ENCODE data around the gene PCDHGA1.
"Not testable (repeated sequence)": the region's sequence is repeated elsewhere in the genome, so short reads cannot be mapped to it uniquely, and the experiment has no call there.

PCDHGA1 gene

GRCh38 chr5:141382469-141383294 is 52.4 kb downstream of the PCDHGA1 start, which contains the start of gene PCDHGA7:
PCDHGA7 (plus strand) TSS chr5:141382742; CDS start chr5:141382900, 158 bp downstream.
- no peak for DNase-seq (ENCODE audit: low read depth in 2 of 2, low spot score in 1 of 2)

GRCh38 chr5:141383345-141383744 is 53.0 kb downstream of the PCDHGA1 start:
- no peak for DNase-seq (ENCODE audit: low read depth in 2 of 2, low spot score in 1 of 2)

GRCh38 chr5:141384471-141385267 is 54.4 kb downstream of the PCDHGA1 start:
- DNase-seq (ENCODE audit: low read depth in 2 of 2, low spot score in 1 of 2), result no peak

- DNase-seq (ENCODE audit: low read depth in 2 of 2, low spot score in 1 of 2), result not testable (repeated sequence)
These were observed 57.4 kb downstream of the PCDHGA1 start, which contains the start of gene PCDHGB4 for GRCh38 chr5:141387557-141388311. PCDHGB4 (plus strand) TSS chr5:141387698; CDS start chr5:141387885, 187 bp downstream.

GRCh38 chr5:141388661-141389060 is 58.3 kb downstream of the PCDHGA1 start:
- DNase-seq (ENCODE audit: low read depth in 2 of 2, low spot score in 1 of 2), result no peak

GRCh38 chr5:141389153-141390042 is 59.1 kb downstream of the PCDHGA1 start:
- DNase-seq (ENCODE audit: low read depth in 2 of 2, low spot score in 1 of 2), result no peak

GRCh38 chr5:141392429-141393198 is 62.3 kb downstream of the PCDHGA1 start, which contains the start of gene PCDHGA8:
PCDHGA8 (plus strand) TSS chr5:141392633; CDS start chr5:141392814, 181 bp downstream.
- DNase-seq (ENCODE audit: low read depth in 2 of 2, low spot score in 1 of 2), result no peak

- no peak for DNase-seq (ENCODE audit: low read depth in 2 of 2, low spot score in 1 of 2)
These were observed 63.0 kb downstream of the PCDHGA1 start for GRCh38 chr5:141393267-141393666.

- not testable (repeated sequence) for DNase-seq (ENCODE audit: low read depth in 2 of 2, low spot score in 1 of 2)
These were observed 64.3 kb downstream of the PCDHGA1 start for GRCh38 chr5:141394401-141395187.

- DNase-seq (ENCODE audit: low read depth in 2 of 2, low spot score in 1 of 2), result not testable (repeated sequence)
These were observed 67.6 kb downstream of the PCDHGA1 start, which contains the start of gene PCDHGB5 for GRCh38 chr5:141397756-141398551. PCDHGB5 (plus strand) TSS chr5:141397947; CDS start chr5:141398128, 181 bp downstream.

- DNase-seq (ENCODE audit: low read depth in 2 of 2, low spot score in 1 of 2), result no peak
These were observed 68.3 kb downstream of the PCDHGA1 start for GRCh38 chr5:141398608-141399007.

GRCh38 chr5:141399555-141400258 is 69.4 kb downstream of the PCDHGA1 start:
- DNase-seq (ENCODE audit: low read depth in 2 of 2, low spot score in 1 of 2), result no peak

- DNase-seq (ENCODE audit: low read depth in 2 of 2, low spot score in 1 of 2), result no peak
These were observed 72.4 kb downstream of the PCDHGA1 start, which contains the start of gene PCDHGA9 for GRCh38 chr5:141402553-141403243. PCDHGA9 (plus strand) TSS chr5:141402778; CDS start chr5:141402953, 175 bp downstream.

- no peak for DNase-seq (ENCODE audit: low read depth in 2 of 2, low spot score in 1 of 2)
These were observed 73.1 kb downstream of the PCDHGA1 start for GRCh38 chr5:141403387-141403786.

- DNase-seq (ENCODE audit: low read depth in 2 of 2, low spot score in 1 of 2), result not testable (repeated sequence)
These were observed 77.6 kb downstream of the PCDHGA1 start, which contains the start of gene PCDHGB6 for GRCh38 chr5:141407790-141408505. PCDHGB6 (plus strand) TSS chr5:141408021; CDS start chr5:141408203, 182 bp downstream.
